Peyer's patch (tissue), 4 donors: ENCODE measurements around the gene CPVL.

Source experiments
- POLR2A ChIP-seq, 2 donors: fragments of 450-650 bp; IDR thresholded peaks; one replicate each; pipeline ENCODE4 v1.5.1; 2017; ENCODE audit warnings: antibody characterized with exemption in 2 of 2, mild to moderate bottlenecking in 2 of 2, moderate library complexity in 2 of 2
- TF ChIP-seq, protein P1 (sequence below), 6 experiments: fragments of 450-650 bp in 4 of 6; fragments of 200-600 bp in 2 of 6; sonication (generic) in 1 of 6; IDR thresholded peaks; one replicate each; pipeline ENCODE4 v1.5.1; 2017 to 2019; ENCODE audit warnings: antibody characterized with exemption in 6 of 6, mild to moderate bottlenecking in 3 of 6, moderate library complexity in 1 of 6

DNA sequence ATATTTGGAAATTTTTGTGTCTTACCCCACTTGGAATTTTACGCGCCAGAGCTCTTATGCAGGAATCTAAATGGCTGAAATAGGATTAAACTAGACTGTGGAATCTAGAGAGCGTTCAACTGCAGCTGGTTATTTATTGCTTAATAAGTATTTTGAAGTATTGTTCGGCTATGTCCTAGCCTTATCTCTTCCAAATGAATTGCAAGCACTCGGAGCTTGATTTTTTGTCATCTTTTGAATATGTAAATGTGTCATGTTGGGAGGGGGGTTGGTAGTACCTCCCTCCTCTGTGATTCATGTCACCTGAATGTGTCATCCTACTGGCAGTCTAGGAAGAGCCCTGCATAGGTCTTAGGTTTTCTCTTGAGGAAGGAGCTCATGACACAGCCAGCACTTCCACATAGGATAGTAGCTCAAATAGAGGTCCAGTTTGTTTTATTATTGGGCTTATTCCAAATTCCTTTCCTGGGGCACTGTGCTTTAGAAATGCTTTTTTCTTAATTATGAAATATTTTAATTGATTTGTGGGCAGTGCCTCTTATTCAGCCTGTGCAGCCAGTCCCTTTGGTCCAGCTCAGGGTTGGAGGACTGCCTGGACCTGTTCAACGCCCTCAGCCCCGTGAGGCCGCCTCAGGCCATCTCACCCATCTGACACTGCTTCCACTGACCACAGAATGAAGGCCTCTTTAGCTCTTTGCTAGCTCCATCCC is 165.7 kb downstream of the CPVL start:
- TF ChIP-seq, protein P1, sequence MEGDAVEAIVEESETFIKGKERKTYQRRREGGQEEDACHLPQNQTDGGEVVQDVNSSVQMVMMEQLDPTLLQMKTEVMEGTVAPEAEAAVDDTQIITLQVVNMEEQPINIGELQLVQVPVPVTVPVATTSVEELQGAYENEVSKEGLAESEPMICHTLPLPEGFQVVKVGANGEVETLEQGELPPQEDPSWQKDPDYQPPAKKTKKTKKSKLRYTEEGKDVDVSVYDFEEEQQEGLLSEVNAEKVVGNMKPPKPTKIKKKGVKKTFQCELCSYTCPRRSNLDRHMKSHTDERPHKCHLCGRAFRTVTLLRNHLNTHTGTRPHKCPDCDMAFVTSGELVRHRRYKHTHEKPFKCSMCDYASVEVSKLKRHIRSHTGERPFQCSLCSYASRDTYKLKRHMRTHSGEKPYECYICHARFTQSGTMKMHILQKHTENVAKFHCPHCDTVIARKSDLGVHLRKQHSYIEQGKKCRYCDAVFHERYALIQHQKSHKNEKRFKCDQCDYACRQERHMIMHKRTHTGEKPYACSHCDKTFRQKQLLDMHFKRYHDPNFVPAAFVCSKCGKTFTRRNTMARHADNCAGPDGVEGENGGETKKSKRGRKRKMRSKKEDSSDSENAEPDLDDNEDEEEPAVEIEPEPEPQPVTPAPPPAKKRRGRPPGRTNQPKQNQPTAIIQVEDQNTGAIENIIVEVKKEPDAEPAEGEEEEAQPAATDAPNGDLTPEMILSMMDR (IDR thresholded peaks at IDR 0.05) = no peak
- no peak for TF ChIP-seq POLR2A (IDR thresholded peaks at IDR 0.05)
